RCC 7860 (cell line): ENCODE results near the gene MTRFR.
"Not testable (repeated sequence)": the region's sequence is repeated elsewhere in the genome, so short reads cannot be mapped to it uniquely, and the experiment has no call there.

ENCODE experiments used
- DNase-seq: peaks from one replicate; pipeline ENCODE4 v3.0.0-alpha.2; 2015; ENCODE audit warnings: low spot score
- FAIRE-seq: peaks from 2 replicates; lab custom pipeline; 2012; peaks lifted over from hg19 to GRCh38; lab: Jason Lieb, UNC

Gene MTRFR

GRCh38 chr12:123248996-123249741 is 15.9 kb downstream of the MTRFR start:
- not testable (repeated sequence) for FAIRE-seq

GRCh38 chr12:123250471-123251383 is 17.5 kb downstream of the MTRFR start:
- FAIRE-seq (peak; percentile 74), DNase-seq (peak; percentile 88)

More at GRCh38 chr12:123248996-123249741, 15.9 kb downstream of the MTRFR start:
- not testable (repeated sequence) for DNase-seq

GRCh38 chr12:123251403-123252076 is 18.3 kb downstream of the MTRFR start:
- FAIRE-seq, result no peak
- no peak for DNase-seq

GRCh38 chr12:123252365-123252764 is 19.1 kb downstream of the MTRFR start:
- FAIRE-seq, DNase-seq: not testable (repeated sequence)

GRCh38 chr12:123253641-123254459 is 20.6 kb downstream of the MTRFR start:
- FAIRE-seq, result no peak

GRCh38 chr12:123254853-123255446 is 21.7 kb downstream of the MTRFR start:
- DNase-seq (no peak), FAIRE-seq (no peak)

More at GRCh38 chr12:123253641-123254459, 20.6 kb downstream of the MTRFR start:
- no peak for DNase-seq

GRCh38 chr12:123258593-123258992 is 25.4 kb downstream of the MTRFR start:
- no peak for FAIRE-seq
- no peak for DNase-seq

GRCh38 chr12:123260081-123260480 is 26.8 kb downstream of the MTRFR start:
- FAIRE-seq, result no peak
- no peak for DNase-seq

GRCh38 chr12:123261196-123261595 is 28.0 kb downstream of the MTRFR start:
- DNase-seq, result no peak
- FAIRE-seq, result no peak

- no peak for DNase-seq
These were observed 30.1 kb downstream of the MTRFR start for GRCh38 chr12:123263196-123263817.

GRCh38 chr12:123264642-123265041 is 31.4 kb downstream of the MTRFR start:
- no peak for DNase-seq
- FAIRE-seq, result no peak

More at GRCh38 chr12:123263196-123263817, 30.1 kb downstream of the MTRFR start:
- FAIRE-seq, result no peak

- DNase-seq (no peak), FAIRE-seq (no peak)
These were observed 32.8 kb downstream of the MTRFR start for GRCh38 chr12:123265851-123266678.

GRCh38 chr12:123266679-123267277 is 33.5 kb downstream of the MTRFR start:
- FAIRE-seq, result no peak

GRCh38 chr12:123267335-123267920 is 34.2 kb downstream of the MTRFR start:
- FAIRE-seq, result no peak
- no peak for DNase-seq

More at GRCh38 chr12:123266679-123267277, 33.5 kb downstream of the MTRFR start:
- DNase-seq, result no peak

- no peak for FAIRE-seq
- no peak for DNase-seq
These were observed 35.0 kb downstream of the MTRFR start for GRCh38 chr12:123267991-123268843.

- FAIRE-seq (no peak), DNase-seq (no peak)
These were observed 35.6 kb downstream of the MTRFR start for GRCh38 chr12:123268850-123269249.
